HG02571 (cell line): ENCODE measurements around the gene CERS2.

Experiments used
- ATAC-seq: cut with Tn5 transposase; IDR thresholded peaks from one replicate; pipeline ENCODE4 v1.9.1; 2021; ENCODE audit warnings: mild to moderate bottlenecking, moderate library complexity; ENCODE audit not compliant: unreplicated experiment

Gene CERS2, protein sequence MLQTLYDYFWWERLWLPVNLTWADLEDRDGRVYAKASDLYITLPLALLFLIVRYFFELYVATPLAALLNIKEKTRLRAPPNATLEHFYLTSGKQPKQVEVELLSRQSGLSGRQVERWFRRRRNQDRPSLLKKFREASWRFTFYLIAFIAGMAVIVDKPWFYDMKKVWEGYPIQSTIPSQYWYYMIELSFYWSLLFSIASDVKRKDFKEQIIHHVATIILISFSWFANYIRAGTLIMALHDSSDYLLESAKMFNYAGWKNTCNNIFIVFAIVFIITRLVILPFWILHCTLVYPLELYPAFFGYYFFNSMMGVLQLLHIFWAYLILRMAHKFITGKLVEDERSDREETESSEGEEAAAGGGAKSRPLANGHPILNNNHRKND

DNA sequence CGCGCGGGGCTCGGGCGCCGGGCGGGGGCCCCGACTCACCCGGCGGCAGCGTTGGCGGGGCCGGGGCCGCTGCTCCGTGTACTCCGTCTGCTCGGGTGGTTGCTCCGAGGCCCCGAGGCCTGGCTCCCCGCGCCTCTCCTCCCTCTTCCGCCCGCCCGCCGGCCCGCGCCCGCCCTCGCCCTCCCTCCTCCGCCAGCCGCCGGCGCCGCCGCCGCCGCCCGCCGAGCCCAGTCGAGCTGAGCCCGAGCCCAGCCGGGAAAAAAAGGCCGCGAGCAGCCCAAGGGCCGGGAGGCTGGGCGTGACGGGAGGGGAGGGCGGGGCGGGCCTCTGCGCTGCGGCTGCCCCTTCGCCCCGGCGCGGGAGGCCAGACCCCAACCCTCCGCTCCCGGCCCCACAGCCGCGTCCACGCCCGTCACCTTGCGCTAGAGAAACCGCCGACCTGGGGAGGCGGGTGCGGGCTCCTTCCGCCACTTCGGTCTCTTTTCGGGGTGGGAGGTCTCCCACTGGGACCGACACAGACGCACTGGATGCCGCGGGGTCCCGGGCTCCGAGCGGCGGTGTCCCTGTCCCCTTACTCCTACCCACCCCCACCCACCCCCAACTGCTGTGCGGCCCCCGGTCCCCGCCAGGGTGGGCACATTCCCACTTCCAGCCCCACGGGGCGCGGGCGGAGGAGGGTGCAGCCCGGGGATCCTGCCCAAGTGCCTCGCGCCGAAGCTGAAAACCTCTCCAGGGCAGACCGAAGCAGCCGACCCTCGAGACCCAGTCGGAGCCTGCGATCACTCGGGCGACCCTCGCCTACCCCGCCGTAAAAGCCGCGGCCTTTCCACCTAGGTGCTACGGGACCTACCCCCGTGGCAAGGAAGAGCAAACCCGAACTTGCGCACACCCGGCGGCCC is at the start of gene CERS2:
TSS of gene CERS2 (minus strand) at position 256 of the 899 bp plus-strand sequence. CDS start 5,745 bp downstream, outside the sequence.
- ATAC-seq: peak; percentile 48

DNA sequence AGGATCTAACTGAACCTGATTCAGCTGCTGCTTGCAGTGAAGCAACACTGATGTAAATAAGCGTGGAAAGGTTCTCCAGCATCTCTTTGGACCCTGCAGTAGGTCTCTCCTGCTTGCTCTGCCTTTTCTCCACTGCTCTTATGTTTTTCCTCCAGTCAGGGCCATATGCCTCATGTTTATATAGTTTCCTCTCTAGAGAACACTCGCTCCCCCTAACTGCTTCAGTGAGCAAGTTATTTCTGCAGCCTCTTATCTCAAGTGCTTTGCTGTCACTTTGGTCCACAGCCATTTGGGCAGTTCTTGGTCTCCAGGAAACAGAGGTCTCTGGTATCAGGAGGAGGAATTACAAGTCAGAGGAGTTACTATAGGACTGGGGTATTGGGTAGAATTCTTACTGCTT is 38.9 kb upstream of the CERS2 start:
- ATAC-seq: no peak

DNA sequence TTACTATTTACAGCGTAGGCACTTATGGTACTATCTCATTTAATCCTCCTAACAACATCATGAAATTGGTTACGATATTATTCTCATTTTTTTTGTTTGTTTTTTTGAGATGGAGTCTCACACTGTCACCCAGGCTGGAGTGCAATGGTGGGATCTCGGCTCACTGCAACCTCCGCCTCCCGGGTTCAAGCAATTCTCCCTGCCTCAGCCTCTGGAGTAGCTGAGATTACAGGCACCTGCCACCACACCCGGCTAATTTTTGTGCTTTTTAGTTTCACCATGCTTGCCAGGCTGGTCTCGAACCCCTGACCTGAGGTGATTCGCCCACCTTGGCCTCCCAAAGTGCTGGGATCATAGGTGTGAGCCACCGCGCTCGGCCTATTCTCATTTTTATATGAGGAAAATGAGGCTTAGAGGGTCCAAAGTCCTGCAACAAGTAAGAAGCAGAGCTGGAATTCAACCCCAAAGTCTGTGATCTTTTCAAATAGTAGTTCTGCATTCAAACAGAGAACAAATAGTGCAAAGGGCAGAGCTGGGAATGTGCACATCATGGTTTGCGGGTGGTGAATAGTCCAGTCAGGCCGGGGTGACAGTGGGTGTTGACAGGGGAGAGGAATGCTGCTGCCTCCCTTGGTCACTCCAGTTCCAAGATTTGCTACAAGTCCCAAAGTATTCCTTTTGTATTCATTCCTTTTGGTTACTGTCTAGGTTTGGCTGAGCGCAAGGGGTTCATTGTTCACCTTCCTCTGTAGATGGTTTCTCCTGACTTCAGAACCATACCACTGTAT is 38.2 kb upstream of the CERS2 start:
- ATAC-seq: no peak

DNA sequence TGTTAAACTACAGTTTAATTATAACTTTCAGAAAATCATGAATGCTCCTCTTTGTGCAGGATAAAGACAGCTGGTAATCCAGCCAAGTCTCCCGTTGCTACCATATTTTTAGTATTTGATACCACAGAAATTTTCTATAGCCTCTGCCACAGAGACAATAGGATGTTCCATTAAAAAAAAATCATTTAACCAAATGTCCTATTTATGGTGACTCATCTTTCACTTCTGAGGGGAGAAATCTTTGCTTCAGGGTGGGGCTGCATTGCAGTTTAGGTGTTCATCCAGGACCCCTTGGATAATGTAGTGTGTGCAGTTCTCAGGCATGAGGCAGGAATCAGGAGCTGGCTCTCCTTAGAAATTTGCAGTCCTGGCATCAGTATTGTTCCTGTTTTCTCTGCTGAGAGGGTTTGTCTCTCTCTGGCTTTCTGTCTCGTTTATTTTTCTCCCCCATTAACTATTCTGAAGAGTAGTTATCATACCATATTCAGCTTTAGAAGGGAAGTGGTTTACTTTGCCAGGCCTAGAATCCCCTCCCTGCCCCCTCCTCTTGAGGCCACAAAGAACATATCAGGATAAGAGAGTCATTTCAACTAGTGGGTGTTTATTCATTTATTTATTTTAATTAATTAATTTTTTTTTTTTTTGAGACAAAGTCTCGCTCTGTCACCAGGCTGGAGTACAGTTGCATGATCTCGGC is 36.7 kb upstream of the CERS2 start:
- no peak for ATAC-seq

DNA sequence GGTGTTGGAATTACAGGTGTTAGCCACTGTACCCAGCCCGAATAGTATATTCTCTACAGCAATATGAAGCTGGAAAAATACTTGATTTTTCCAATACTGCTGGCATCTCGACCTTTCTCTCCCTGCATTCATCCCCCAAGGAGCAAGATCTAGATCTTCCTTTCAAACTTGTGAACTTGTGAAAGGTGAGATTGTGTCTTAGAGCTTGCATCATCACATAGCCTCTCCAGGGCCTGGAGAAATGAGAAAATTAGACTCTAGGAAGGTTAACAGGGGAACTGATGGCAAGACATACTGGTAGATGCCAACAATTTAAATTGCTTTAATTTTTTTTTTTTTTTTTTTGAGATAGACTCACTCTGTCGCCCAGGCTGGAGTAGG is 35.7 kb upstream of the CERS2 start:
- no peak for ATAC-seq

DNA sequence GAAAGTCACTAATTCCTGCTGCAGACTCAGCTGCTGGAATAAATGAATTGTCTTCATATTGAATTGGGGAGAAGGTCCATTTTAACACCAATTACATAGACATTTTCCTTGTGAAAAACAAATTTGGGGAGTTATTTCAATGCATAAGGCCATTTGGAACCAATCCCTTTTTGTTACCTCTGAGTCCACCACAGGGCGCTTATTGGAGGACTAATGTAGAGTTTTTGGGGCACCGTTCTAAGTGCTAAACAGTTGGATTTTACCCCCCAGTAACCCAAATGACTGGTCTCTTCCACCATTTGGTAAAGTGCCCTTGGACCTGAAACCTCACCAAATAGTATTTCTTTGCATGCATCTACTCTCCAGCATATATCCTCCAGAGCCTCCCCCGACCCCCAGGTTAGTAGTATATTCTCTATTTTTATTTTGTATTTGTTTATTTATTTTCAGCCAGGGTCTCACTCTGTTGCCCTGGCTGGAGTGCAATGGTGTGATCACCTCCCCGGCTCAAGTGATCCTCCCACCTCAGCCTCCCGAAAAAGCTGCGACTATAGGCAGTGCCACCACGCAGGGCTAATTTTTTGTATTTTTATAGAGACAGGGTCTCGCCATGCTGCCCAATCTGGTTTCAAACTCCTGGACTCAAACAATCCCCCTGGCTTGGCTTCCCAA is 35.2 kb upstream of the CERS2 start:
- no peak for ATAC-seq

DNA sequence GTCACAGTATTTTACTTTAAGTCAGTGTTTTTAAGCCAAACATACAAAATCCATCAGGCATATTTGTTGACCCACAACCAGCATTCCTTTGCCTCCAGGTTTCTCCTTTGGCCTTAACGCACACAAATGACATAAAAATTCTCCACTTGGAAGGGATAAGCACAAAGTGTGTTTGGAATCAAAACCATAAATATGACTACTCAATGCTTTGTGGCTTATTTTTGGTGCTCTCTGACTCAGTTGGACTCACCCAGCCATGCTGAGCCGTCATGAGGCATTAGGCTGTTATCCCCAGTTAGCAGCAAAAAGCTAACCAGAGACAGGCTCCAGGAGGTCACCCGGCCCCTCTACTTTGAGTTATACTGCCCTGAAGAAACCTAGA is 34.6 kb upstream of the CERS2 start:
- ATAC-seq: no peak

DNA sequence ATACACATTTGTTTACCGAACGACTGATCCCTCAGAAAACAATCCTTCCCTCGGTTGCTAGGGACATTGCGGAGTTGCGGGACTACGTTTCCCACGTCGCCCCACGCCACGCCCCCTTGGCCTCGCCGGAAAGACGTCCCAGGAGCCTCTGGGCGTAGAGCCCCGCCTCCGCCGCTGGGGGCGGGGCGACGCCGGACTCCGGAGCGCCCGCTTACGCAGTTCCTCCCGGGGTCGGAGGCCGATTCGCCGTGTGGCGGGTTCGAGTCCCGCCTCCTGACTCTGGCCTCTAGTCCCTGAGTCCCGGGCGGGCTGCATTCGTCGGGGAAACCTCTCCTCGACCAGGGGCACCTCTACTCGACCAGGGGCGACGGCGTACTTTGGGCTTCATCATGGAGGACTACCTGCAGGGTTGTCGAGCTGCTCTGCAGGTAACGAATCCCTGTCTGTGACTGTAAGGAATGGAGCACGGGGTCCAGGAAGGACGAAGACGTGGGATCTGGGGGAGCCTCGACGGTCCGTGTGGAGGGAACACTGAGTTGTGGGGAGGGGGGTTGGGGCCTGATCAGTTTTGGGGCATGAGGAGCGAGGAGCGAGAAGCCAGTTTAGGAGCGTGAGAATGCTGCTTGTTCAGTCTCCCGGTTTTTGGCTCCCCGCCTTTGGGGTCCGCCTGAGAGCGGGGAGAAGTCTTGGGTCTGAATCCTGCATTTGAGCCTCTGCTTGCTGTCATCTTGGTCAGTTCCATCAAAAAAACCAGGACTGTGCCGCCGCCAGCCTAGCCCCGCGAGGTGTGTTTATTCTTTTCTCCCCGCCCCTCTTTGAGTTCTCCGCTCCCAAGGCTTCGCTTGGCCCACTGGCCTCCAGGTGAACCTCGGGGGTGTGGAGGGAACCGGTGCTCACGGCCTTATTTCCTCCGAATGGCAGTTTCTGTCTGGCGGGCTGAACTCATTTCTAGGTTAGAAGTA is 33.9 kb upstream of the CERS2 start, which contains the start of gene PRUNE1:
TSS of gene PRUNE1 (plus strand) at position 206 of the 962 bp plus-strand sequence. CDS start at position 390, 184 bp downstream.
- ATAC-seq: peak; percentile 61

DNA sequence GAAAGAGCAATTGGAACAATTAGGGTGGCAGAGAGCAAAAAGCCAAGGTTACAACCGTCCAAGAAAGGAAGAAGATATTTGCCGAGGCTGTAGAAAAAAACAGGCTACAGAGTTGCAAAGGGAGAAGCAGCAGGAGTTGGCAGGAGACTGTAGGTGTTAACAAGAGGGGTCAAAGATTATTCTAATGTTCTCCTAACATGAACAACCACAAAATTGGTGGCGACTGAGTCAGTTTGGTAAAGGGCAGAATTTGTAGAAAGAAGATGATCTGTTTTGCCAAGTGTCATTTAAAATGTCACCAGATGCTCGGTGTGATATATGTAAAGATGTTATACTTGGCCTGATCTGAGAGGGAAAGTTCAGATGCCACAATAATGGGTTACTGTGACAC is 33.2 kb upstream of the CERS2 start:
- no peak for ATAC-seq

DNA sequence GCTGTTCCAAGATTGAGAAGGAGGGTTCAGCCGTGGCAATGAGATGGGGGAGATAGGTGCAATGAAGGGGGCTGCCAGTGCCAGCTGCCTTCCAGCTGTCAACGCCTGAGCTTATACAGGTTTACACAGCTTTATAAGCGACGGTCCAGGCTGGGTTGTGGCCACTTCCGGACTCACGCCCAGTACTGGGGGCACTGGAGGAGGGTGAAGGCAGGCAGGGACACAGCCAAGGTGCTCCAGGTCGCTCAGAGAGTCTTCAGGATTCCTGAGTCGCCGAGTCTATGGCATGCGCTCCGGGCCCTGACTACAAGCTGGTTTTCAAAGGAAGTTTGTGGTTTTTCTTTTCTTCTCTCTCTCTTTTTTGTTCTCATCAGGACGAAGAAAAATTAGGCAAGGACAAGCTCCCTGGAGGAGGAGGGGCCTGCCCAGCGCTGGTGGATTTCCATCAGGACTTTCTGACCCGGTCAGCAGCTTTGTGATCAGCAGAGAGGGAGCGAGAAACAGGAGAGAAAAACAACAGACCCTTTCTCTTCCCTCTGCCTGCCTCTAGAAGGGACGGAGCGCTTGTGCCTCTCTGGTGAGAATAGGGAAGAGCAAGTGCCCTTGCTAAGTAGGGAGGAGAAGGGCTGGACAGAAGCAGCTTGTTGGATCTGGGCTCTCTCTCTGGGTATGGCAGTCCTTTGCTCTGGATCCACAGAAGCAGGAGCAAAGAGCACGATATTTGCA is 31.9 kb upstream of the CERS2 start, which contains the start of gene MINDY1:
TSS of gene MINDY1 (minus strand) at position 576 of the 726 bp plus-strand sequence. CDS start 4,285 bp downstream, outside the sequence.
- no peak for ATAC-seq

DNA sequence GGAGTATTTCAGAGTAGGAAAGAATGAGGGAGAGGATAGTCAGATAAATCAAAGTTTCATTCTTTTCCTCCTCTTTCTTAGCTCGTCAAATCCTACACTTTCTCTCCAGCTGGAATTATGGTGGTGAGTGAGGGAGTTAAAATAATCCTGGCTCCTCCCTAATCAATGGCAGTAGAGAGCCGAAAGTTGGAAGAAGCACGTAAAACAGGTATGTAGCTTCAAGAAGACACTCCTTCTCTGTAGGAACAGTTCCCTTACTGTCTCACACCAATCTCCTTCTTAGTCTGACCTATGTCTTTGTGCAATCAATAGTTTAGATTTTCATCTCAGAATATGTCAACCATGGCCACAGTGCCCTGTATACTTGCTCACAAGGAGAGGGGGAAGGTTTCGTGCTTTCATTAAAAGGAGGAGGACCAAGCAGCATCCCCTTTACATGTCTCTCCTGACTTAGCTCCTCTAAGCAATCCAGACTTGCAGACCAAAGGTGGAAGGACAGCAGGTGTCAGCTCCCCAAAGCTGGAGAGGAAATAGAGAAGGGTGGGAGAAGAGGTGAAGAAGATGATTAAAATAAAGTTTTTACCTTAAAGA is 31.2 kb upstream of the CERS2 start:
- no peak for ATAC-seq

DNA sequence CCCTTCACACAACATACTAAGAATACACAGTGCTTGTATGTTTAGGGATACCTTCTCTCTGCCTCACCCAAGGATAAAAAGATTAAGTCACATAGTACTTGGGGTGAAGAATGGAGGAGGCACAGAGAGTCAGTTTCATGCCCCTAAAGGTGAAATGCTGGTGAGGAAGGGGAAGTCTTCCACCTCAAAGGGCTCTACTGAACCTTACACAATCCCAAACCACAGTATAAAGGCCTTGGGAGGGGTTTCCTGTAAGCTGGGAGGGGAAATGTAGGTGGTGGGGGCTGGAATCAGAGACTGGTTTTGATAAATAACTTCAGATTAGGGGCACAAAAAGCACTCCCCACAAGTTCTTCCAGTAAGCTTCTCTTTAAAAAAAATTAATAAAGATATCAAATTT is 28.5 kb upstream of the CERS2 start:
- no peak for ATAC-seq

DNA sequence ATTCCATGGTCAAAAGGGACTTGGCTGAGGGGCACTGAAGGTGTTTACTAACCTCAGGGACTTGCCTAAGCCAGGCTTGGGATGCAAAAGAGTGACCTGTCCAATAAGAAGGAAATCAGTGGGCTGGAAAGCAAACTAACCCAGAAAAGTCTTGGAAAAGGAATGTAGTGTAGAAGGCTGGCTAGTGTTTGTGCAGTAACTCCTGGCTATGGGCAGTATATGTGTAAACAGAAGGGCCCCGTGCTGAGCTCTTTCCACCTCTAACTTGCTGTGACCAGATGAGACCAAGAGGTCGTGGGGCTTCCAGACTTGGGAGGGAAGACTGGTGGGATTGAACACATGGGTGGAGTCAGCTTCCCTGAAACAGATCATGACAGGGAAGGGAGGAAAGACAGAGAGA is 28.0 kb upstream of the CERS2 start:
- ATAC-seq: no peak

DNA sequence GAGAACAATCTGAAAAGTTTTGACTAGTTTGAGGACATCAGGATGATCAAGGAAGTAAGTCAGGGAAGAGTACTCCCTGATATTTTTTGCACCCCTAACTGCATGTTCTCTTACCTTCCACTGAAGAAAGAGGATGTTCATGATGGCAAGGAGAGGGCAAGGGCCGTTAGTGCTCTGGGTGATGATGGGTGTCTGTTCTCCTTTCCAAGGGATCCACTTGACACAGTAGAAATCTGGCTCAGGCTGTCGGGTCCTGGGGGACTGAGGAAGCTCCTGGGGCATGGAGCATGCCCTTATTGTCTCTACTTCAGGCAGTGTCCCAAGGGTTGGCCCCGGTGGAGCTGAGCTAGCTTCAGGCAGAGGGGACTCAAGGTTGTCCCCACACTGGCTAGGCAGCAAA is 27.4 kb upstream of the CERS2 start:
- ATAC-seq: no peak

DNA sequence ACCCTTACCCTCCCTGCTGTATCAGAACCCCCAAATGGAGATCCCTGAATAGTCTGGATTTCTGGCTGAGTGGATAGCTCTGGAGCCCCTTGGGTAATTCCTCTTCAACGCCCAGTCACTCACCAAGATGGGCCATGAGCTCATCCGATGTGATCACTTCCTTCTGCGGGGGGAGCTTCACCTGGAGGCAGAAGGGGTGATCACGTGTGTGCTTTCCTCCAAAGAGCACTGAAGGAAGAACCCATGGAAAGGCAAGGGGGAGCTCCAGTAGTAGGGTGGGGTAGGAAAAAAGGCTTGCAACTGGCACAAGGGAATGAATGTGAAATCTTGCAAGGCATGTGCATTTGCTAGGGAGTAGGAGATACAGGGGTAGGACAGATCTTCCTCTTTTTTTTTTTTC is 27.0 kb upstream of the CERS2 start:
- ATAC-seq: no peak

DNA sequence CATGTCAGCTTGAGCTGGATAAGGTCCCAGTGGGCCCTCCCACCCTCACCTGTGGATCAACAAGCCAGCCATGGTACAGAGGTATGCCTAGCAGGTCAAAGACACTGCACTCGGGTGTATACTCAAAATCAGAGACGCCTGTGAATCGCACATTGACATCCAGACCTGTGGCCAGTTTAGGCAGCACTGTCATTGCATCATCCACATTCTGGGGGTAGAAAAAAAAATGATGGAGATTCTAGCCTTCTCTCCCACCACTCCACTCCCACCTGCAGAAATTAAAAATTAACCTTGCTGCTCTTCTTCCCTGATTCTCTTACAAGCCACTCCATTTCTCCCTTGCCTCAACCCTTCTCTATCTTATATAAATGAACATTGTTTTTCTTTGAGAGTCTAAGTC is 25.8 kb upstream of the CERS2 start:
- no peak for ATAC-seq

DNA sequence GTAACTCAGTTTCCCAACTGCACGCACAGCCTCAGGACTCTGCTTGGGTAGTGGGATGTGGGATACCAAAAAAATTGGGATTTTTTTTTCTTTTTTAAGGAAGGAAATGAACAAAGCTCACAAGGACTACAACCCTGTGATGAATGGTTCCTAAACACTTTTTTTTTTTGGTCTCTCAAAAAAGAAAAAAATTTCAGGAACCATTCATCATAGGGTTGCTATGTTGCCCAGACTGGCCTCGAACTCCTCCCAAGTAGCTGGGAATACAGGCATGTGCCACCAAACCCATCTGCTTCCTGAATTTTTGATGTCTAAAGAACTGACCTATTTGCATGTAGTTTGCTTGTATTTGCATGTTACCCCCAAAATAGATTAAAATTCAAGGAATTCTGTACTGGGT is 25.3 kb upstream of the CERS2 start:
- no peak for ATAC-seq
